GM10248 (cell line): ENCODE measurements around the gene HYCC1.
"Not testable (repeated sequence)": the region's sequence is repeated elsewhere in the genome, so short reads cannot be mapped to it uniquely, and the experiment has no call there.

ENCODE experiments used
- CTCF ChIA-PET: fragments of 300-600 bp; sonication (Branson Sonifier 250); formaldehyde crosslinking; extraction: SDS; loops from one replicate; lab custom pipeline; 2021; ENCODE audit warnings: antibody characterized with exemption; lab: Yijun Ruan, JAX
- POLR2A ChIA-PET: fragments of 350-650 bp; sonication (Branson Sonifier 250); formaldehyde crosslinking; extraction: SDS; loops from one replicate; lab custom pipeline; 2020; ENCODE audit warnings: antibody characterized with exemption; lab: Yijun Ruan, JAX
- DNase-seq: peaks from one replicate; pipeline ENCODE4 v3.0.0; 2012; ENCODE audit errors: extremely low spot score
- CTCF ChIP-seq: IDR thresholded peaks from 2 replicates; pipeline ENCODE4 v1.5.1; 2012; ENCODE audit warnings: mild to moderate bottlenecking, low read depth; ENCODE audit errors: extremely low read depth, missing control alignments, control extremely low read depth

Gene HYCC1

GRCh38 chr7:23013715-23014649, at the start of gene HYCC1:
Gene HYCC1 (minus strand): TSS chr7:23014130. CDS start chr7:22991111, 23,019 bp downstream.
- ChIA-PET CTCF (interaction anchor here (1.6 to 4.9 kb wide), 3 partner anchors 11 to 41 kb away, joined by 5 to 22 read pairs (median 8); no protein-coding TSS in a partner anchor), POLR2A (no interaction called here)
- peak; percentile 63 for TF ChIP-seq CTCF
- DNase-seq: peak; percentile 95

GRCh38 chr7:23062452-23062851, 48.5 kb upstream of the HYCC1 start:
- CTCF ChIA-PET: no interaction called here
- POLR2A ChIA-PET: no interaction called here
- no peak for DNase-seq
- TF ChIP-seq CTCF: no peak

GRCh38 chr7:23061327-23061726, 47.4 kb upstream of the HYCC1 start:
- no peak for DNase-seq
- CTCF ChIA-PET: interaction anchor here (1.1 to 1.8 kb wide), 2 partner anchors 204 to 501 kb away, joined by 4 to 8 read pairs; no protein-coding TSS in a partner anchor
- POLR2A ChIA-PET: no interaction called here
- TF ChIP-seq CTCF: no peak

- TF ChIP-seq CTCF: no peak
- POLR2A ChIA-PET: no interaction called here
- DNase-seq: no peak
- CTCF ChIA-PET: interaction anchor here (0.9 to 6.9 kb wide), 9 partner anchors 15 to 498 kb away, joined by 3 to 82 read pairs (median 3); partner anchors contain the start of genes KLHL7 and TOMM7
These were observed 44.6 kb upstream of the HYCC1 start for GRCh38 chr7:23058408-23059096.

GRCh38 chr7:23055582-23056178, 41.8 kb upstream of the HYCC1 start:
- DNase-seq: peak; percentile 68
- ChIA-PET POLR2A (no interaction called here), CTCF (interaction anchor here (0.6 to 6.9 kb wide), 74 partner anchors 11 to 689 kb away, joined by 3 to 82 read pairs (median 4); partner anchors contain the start of genes IL6 and TOMM7)
- TF ChIP-seq CTCF: peak; percentile 86

- not testable (repeated sequence) for DNase-seq
- ChIA-PET POLR2A (interaction anchor here (1.0 kb wide), 1 partner anchor 194 kb away, joined by 7 read pairs; no protein-coding TSS in a partner anchor), CTCF (interaction anchor here (1.3 kb wide), 1 partner anchor 35 kb away, joined by 3 read pairs; no protein-coding TSS in a partner anchor)
These were observed 37.2 kb upstream of the HYCC1 start for GRCh38 chr7:23051124-23051485.

GRCh38 chr7:23046336-23046735, 32.4 kb upstream of the HYCC1 start:
- DNase-seq, POLR2A ChIA-PET, CTCF ChIA-PET: not testable (repeated sequence)

- DNase-seq, POLR2A ChIA-PET: not testable (repeated sequence)
- CTCF ChIA-PET: interaction anchor here (2.3 kb wide), 1 partner anchor 11 kb away, joined by 26 read pairs; no protein-coding TSS in a partner anchor
These were observed 31.2 kb upstream of the HYCC1 start for GRCh38 chr7:23045086-23045485.
